ENCODE measurements around the gene OR1E1. TPM values are rescaled to one million over a fixed set of nuclear protein-coding genes. Genes with fewer than 3 reads are reported as not detected.
"Not testable (repeated sequence)": the region's sequence is repeated elsewhere in the genome, so short reads cannot be mapped to it uniquely, and the experiment has no call there.

OR1E1 gene, protein sequence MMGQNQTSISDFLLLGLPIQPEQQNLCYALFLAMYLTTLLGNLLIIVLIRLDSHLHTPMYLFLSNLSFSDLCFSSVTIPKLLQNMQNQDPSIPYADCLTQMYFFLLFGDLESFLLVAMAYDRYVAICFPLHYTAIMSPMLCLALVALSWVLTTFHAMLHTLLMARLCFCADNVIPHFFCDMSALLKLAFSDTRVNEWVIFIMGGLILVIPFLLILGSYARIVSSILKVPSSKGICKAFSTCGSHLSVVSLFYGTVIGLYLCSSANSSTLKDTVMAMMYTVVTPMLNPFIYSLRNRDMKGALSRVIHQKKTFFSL
- total RNA-seq = not detected in 3 replicates
- long read RNA-seq = 0 reads

DNA sequence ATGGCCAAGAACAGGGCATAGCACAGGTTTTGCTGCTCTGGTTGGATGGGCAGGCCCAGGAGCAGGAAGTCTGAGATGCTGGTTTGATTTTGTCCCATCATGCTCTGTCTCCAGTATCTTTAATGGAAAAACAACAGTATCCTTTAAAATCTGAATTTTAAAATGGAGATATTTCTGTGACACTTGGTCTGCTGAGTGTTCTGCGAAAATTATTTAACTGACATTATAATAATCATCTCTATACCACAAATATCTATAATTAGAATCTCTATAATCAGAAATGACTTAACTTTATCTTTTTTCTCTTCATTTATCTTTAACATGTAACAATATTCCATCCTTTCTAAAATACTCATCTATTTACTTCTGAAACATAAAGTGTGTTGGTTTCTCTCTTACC, at the start of gene OR1E1:
Gene OR1E1, minus strand, starts transcription at position 101 of the 400 bp plus-strand sequence. Its CDS starts 0 bp downstream, at position 101.
- TF ChIP-seq, protein P1, sequence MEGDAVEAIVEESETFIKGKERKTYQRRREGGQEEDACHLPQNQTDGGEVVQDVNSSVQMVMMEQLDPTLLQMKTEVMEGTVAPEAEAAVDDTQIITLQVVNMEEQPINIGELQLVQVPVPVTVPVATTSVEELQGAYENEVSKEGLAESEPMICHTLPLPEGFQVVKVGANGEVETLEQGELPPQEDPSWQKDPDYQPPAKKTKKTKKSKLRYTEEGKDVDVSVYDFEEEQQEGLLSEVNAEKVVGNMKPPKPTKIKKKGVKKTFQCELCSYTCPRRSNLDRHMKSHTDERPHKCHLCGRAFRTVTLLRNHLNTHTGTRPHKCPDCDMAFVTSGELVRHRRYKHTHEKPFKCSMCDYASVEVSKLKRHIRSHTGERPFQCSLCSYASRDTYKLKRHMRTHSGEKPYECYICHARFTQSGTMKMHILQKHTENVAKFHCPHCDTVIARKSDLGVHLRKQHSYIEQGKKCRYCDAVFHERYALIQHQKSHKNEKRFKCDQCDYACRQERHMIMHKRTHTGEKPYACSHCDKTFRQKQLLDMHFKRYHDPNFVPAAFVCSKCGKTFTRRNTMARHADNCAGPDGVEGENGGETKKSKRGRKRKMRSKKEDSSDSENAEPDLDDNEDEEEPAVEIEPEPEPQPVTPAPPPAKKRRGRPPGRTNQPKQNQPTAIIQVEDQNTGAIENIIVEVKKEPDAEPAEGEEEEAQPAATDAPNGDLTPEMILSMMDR (IDR thresholded peaks at IDR 0.05) = no peak
- Mint-ChIP-seq H3K36me3 (ENCODE audit: low read depth) (no peaks in the 10 kb centered on the region), H3K27me3 (ENCODE audit: low read depth) (no peaks in the 10 kb centered on the region), H3K9me3 (ENCODE audit: low read depth) (peaks cover 8% of the 10 kb centered on the region), H3K27ac (ENCODE audit: unreplicated experiment) (no peak within 1 kb of the TSS), H3K4me3 (ENCODE audit: unreplicated experiment) (no peak within 1 kb of the TSS), H3K4me1 (ENCODE audit: low read depth) (no peaks in the 10 kb centered on the region)
- DNase-seq (ENCODE audit: low spot score) = no peak

DNA sequence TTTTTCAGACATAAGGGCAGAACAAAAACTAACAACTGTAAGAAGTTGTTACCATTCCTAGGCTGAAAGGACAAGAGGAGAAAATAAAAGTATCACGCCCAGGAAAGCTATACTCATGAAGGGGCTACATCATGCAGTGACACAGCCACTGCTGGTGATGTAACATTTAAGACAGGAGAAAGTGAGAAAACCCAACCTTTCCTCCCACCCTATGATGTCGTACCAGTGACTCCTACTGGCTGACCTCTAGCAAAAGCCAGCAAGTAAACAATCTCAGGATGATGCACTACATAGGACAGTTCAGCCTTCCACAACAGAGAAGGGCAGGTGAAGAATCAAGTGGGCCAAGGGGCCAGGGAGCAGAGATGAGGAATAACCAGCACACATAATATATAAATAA, 49.4 kb upstream of the OR1E1 start:
- Mint-ChIP-seq H3K4me1 (ENCODE audit: low read depth) (no peaks in the 10 kb centered on the region), H3K27me3 (ENCODE audit: low read depth) (peaks cover 4% of the 10 kb centered on the region), H3K9me3 (ENCODE audit: low read depth) (peaks cover 2% of the 10 kb centered on the region), H3K4me3 (ENCODE audit: unreplicated experiment) (no peak overlapping the region), H3K36me3 (ENCODE audit: low read depth) (no peaks in the 10 kb centered on the region), H3K27ac (ENCODE audit: unreplicated experiment) (no peak overlapping the region)
- DNase-seq (ENCODE audit: low spot score) = no peak
- TF ChIP-seq, protein P1 (IDR thresholded peaks at IDR 0.05) = no peak

DNA sequence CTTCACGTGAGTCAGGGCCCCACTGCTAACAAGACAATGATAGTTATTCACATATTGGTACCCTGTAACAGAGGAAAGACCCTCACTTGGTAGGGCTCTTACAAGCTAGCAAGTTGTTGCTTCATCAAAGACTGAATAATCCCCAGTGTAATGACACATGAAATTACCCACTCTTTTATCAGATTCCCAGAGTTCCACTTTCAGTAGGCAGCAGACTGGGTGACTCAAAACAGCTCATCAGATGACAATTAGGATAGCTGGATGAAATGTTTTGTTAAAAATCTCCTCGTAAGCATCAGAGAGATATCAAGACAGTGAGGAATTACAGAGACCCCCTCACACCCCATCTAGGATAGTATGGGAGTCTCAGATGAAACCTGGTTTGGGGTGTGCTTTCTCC, 42.2 kb upstream of the OR1E1 start:
- no peak overlapping the region for H3K4me3 Mint-ChIP-seq (ENCODE audit: unreplicated experiment)
- peaks cover 9% of the 10 kb centered on the region for H3K27me3 Mint-ChIP-seq (ENCODE audit: low read depth)
- no peak for DNase-seq (ENCODE audit: low spot score)
- no peaks in the 10 kb centered on the region for H3K36me3 Mint-ChIP-seq (ENCODE audit: low read depth)
- peaks cover 2% of the 10 kb centered on the region for H3K9me3 Mint-ChIP-seq (ENCODE audit: low read depth)
- H3K27ac Mint-ChIP-seq (ENCODE audit: unreplicated experiment) = no peak overlapping the region
- TF ChIP-seq, protein P1 (IDR thresholded peaks at IDR 0.05) = no peak
- H3K4me1 Mint-ChIP-seq (ENCODE audit: low read depth) = no peaks in the 10 kb centered on the region

DNA sequence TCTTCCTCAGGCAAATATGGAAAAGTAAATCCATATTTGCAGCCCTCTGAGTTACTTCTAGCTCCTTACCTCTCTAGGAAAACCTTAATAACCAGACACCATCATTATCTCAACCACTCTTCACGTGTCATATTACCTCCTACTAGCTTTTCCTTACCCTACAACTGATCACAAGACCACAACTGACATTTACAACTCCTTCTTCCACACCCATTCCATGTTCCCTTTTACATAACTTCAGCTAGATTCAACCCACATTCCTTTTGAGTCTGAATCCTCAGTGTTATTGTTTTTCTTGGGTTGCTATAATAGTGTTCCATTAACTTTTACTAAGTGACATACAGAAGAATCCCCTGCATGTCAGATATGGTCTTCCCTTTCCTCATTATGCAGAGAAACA, 40.2 kb upstream of the OR1E1 start:
- DNase-seq (ENCODE audit: low spot score) = no peak
- Mint-ChIP-seq H3K27ac (ENCODE audit: unreplicated experiment) (no peak overlapping the region), H3K4me3 (ENCODE audit: unreplicated experiment) (no peak overlapping the region), H3K36me3 (ENCODE audit: low read depth) (no peaks in the 10 kb centered on the region), H3K27me3 (ENCODE audit: low read depth) (peaks cover 7% of the 10 kb centered on the region), H3K4me1 (ENCODE audit: low read depth) (no peaks in the 10 kb centered on the region), H3K9me3 (ENCODE audit: low read depth) (no peaks in the 10 kb centered on the region)
- TF ChIP-seq, protein P1 (IDR thresholded peaks at IDR 0.05) = no peak

DNA sequence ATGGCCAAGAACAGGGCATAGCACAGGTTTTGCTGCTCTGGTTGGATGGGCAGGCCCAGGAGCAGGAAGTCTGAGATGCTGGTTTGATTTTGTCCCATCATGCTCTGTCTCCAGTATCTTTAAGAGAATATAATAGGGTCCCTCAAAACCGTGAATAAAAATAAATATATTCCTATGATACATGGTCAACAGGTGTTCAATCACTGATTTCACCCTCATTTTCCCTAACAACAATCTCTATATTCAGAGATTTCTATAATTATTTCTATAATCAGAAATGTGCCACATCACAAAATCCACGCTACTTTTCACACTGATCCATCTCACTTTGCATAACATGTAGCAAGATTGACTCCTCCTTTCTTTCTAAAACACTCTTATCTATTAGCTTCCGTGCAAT, 35.5 kb upstream of the OR1E1 start, which contains the start of gene OR1E2:
Gene OR1E2, minus strand, starts transcription at position 101 of the 400 bp plus-strand sequence. Its CDS starts 0 bp downstream, at position 101.
- Mint-ChIP-seq H3K27ac (ENCODE audit: unreplicated experiment) (no peak within 1 kb of the TSS), H3K36me3 (ENCODE audit: low read depth) (no peaks in the 10 kb centered on the region), H3K4me1 (ENCODE audit: low read depth) (no peaks in the 10 kb centered on the region), H3K27me3 (ENCODE audit: low read depth) (no peaks in the 10 kb centered on the region), H3K4me3 (ENCODE audit: unreplicated experiment) (no peak within 1 kb of the TSS), H3K9me3 (ENCODE audit: low read depth) (peaks cover 15% of the 10 kb centered on the region)
- DNase-seq (ENCODE audit: low spot score) = no peak
- TF ChIP-seq, protein P1 (IDR thresholded peaks at IDR 0.05) = no peak

DNA sequence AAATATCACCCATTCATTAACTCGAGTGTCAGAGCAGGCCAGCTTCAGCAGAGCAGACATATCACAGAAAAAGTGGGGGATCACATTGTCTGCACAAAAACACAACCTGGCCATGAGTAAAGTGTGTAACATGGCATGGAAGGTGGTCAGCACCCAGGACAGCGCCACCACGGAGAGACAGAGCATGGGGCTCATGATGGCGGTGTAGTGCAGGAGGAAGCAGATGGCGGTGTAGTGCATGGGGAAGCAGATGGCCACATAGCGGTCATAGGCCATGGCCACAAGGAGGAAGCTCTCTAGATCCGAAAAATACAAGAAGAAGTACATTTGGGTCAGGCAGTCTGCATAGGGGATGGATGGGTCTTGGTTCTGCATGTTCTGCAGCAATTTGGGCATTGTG, 35.0 kb upstream of the OR1E1 start:
- H3K36me3 Mint-ChIP-seq (ENCODE audit: low read depth); H3K27ac Mint-ChIP-seq (ENCODE audit: unreplicated experiment); H3K4me1 Mint-ChIP-seq (ENCODE audit: low read depth); H3K4me3 Mint-ChIP-seq (ENCODE audit: unreplicated experiment); H3K27me3 Mint-ChIP-seq (ENCODE audit: low read depth); DNase-seq (ENCODE audit: low spot score): not testable (repeated sequence)
- peaks cover 20% of the 10 kb centered on the region for H3K9me3 Mint-ChIP-seq (ENCODE audit: low read depth)
